HL-60 (cell line): Measurements from ENCODE around the gene LHX4.

Source experiments
- DNase-seq, 2 experiments: peaks; one replicate each; pipeline ENCODE4 v3.0.0-alpha.2; 2010 to 2020; ENCODE audit warnings: low read depth in 1 of 2, low spot score in 1 of 2
- H3K27ac ChIP-seq: fragments of 250-450 bp; sonication (Bioruptor Pico); replicated peaks from 2 replicates; pipeline ENCODE4 v1.5.1; 2020; ENCODE audit warnings: mild to moderate bottlenecking, moderate library complexity
- H3K27me3 ChIP-seq: fragments of 250-450 bp; sonication (Bioruptor Pico); 2 replicates; pipeline ENCODE4 v1.5.1; 2021; ENCODE audit warnings: mild to moderate bottlenecking, moderate library complexity; ENCODE audit not compliant: insufficient read depth, poor library complexity, severe bottlenecking
- H3K4me3 ChIP-seq: replicated peaks from 2 replicates; pipeline ENCODE4 v1.5.1; 2011; ENCODE audit warnings: mild to moderate bottlenecking, control low read depth, low read length; ENCODE audit not compliant: insufficient read depth
- GABPA ChIP-seq: IDR thresholded peaks from 2 replicates; pipeline ENCODE4 v1.6.1; 2012; ENCODE audit warnings: low read depth
- POLR2AphosphoS5 ChIP-seq: IDR thresholded peaks from 2 replicates; pipeline ENCODE4 v1.6.1; 2012; ENCODE audit warnings: low read depth
- SPI1 ChIP-seq: IDR thresholded peaks from 2 replicates; pipeline ENCODE4 v1.6.1; 2012; ENCODE audit warnings: low read depth, mild to moderate bottlenecking, borderline replicate concordance
- TF ChIP-seq, protein P1 (sequence below): IDR thresholded peaks from 2 replicates; pipeline ENCODE4 v1.6.1; 2012; ENCODE audit warnings: low read depth; ENCODE audit not compliant: insufficient replicate concordance
- TF ChIP-seq, protein P2 (sequence below): IDR thresholded peaks from one replicate; pipeline ENCODE4 v1.5.1; 2011; ENCODE audit warnings: low read length, control low read depth, inconsistent platforms; ENCODE audit not compliant: insufficient read depth

LHX4 gene

DNA sequence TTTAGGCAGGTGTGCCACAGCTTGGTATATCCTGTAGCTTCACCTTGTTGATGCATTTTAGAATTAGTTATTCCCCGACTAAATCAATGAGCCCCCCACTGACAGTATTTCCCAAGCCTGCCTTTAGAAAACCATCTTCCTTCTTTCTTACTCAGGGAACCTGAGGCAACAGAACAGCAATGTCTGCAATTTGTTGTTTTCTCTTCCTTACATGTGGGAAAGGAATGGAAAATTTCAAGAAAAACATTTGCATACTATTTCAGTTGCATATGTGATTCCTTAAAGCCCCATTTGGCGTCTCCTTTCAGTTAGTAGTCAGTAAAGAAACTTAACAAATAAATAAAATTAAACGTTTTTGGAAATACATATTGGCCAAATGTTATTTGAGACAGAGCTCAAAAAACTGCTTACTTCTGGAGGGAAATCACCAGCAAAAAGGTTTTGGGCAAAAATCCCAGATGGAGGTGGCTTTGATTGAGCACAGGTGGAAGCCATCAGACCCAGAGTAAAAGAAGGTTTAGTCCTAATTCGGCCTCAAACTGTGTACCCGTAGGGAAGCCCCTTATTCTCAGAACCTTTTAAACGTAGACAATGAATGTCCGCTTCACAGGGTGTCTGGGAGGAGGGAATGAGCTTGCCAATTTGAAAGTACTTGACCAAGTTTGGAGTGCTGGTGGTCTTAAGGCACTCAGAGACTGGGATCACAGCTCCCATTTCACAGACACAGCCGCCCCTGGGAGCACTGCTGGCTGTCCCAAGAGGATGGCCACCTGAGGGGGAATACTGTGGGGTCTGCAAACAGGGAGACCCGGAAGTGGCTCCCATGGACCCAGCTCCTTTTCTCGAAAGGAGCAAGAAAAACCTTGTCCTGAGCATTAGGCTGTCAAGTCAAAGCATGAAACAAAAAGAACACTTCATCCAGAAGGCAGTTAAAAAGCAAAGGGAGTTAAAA, 9.4 kb downstream of the LHX4 start:
- no peak for TF ChIP-seq POLR2AphosphoS5
- no peak for TF ChIP-seq SPI1
- no peak for TF ChIP-seq GABPA
- TF ChIP-seq, protein P1, sequence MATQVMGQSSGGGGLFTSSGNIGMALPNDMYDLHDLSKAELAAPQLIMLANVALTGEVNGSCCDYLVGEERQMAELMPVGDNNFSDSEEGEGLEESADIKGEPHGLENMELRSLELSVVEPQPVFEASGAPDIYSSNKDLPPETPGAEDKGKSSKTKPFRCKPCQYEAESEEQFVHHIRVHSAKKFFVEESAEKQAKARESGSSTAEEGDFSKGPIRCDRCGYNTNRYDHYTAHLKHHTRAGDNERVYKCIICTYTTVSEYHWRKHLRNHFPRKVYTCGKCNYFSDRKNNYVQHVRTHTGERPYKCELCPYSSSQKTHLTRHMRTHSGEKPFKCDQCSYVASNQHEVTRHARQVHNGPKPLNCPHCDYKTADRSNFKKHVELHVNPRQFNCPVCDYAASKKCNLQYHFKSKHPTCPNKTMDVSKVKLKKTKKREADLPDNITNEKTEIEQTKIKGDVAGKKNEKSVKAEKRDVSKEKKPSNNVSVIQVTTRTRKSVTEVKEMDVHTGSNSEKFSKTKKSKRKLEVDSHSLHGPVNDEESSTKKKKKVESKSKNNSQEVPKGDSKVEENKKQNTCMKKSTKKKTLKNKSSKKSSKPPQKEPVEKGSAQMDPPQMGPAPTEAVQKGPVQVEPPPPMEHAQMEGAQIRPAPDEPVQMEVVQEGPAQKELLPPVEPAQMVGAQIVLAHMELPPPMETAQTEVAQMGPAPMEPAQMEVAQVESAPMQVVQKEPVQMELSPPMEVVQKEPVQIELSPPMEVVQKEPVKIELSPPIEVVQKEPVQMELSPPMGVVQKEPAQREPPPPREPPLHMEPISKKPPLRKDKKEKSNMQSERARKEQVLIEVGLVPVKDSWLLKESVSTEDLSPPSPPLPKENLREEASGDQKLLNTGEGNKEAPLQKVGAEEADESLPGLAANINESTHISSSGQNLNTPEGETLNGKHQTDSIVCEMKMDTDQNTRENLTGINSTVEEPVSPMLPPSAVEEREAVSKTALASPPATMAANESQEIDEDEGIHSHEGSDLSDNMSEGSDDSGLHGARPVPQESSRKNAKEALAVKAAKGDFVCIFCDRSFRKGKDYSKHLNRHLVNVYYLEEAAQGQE = no peak
- TF ChIP-seq, protein P2, sequence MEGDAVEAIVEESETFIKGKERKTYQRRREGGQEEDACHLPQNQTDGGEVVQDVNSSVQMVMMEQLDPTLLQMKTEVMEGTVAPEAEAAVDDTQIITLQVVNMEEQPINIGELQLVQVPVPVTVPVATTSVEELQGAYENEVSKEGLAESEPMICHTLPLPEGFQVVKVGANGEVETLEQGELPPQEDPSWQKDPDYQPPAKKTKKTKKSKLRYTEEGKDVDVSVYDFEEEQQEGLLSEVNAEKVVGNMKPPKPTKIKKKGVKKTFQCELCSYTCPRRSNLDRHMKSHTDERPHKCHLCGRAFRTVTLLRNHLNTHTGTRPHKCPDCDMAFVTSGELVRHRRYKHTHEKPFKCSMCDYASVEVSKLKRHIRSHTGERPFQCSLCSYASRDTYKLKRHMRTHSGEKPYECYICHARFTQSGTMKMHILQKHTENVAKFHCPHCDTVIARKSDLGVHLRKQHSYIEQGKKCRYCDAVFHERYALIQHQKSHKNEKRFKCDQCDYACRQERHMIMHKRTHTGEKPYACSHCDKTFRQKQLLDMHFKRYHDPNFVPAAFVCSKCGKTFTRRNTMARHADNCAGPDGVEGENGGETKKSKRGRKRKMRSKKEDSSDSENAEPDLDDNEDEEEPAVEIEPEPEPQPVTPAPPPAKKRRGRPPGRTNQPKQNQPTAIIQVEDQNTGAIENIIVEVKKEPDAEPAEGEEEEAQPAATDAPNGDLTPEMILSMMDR = no peak
- H3K27me3 ChIP-seq = peaks cover 62% of the 10 kb centered on the region

DNA sequence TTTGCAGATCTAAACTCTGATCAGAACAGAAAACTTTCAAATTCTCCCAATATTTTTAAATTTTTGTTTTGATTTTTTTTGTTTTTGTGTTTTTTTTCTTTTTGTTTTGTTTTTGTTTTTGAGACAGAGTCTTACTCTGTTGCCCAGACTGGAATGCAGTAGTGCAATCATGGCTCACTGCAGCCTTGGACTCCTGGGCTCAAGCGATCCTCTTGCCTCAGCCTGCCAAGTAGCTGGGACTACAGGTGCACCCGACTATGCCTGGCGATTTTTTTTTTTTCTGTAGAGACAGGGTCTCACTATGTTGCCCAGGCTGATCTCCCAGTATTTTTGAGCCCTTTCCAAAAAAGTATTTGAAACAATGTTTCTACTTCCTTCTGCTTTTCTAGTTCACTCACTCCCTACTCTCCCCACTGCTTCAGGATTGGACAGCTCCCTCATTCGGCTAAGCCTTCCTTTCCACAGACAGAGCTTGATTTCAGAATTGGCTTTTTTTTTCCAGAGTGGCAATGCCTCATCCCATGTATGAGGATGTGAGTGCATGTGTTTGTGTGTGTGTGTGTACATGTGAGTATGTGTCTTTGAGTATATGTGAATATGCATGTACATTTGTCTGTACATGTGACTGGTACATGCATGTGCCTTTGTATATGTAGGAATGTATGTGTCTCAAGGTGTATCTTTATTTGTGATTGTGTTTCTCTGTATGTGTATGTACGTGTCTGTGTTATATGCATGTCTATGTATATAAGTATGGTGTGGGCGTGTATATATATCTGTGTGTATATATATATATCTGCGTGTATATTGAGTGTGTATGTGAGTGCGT, 11.9 kb downstream of the LHX4 start:
- no peak overlapping the region for H3K4me3 ChIP-seq
- peaks cover 37% of the 10 kb centered on the region for H3K27me3 ChIP-seq
- H3K27ac ChIP-seq = no peak overlapping the region
- DNase-seq = peak in 1 of 2 experiments; percentile 40
- TF ChIP-seq POLR2AphosphoS5 = no peak
- TF ChIP-seq, protein P2 = no peak
- TF ChIP-seq GABPA = no peak
- TF ChIP-seq, protein P1 = peak; percentile 97
- TF ChIP-seq SPI1 = no peak

More for the DNA sequence above, 9.4 kb downstream of the LHX4 start:
- Histone ChIP-seq H3K27ac (no peak overlapping the region), H3K4me3 (no peak overlapping the region)
- no peak for DNase-seq

DNA sequence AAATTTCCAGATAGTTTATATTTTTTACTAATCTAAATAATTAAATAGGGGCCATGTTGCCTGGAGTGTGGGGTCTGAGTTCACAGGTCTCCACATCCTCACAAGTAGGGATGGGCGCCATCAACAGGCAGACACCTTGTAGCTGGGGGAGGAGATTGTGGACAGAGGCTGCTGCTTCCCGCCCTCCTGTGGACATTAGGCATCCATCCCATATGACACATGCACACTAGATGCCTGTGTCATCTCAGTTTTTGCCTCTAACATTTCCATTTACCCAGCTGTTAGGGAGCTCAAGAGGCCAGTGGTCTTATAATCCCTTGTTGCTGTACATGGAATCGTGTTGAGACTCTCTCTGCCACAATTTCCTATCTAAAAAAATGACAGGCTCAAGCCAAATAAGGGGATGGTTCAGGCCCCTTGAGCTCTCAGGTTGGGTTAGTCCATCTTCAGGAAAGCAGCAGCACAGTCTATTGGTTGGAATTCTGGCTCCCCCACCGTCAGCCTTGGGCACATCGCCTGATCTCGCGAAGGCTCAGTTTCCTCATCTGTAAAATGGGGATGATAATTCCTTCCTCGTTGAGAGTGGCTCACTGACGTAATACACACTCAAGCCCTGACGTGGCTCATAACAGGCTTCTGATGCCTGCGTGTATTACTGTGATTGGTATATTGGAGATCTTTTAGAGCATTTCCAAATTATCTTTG, 13.6 kb downstream of the LHX4 start:
- no peak for DNase-seq

More for the DNA sequence above, 13.6 kb downstream of the LHX4 start:
- peaks cover 21% of the 10 kb centered on the region for H3K27me3 ChIP-seq
- H3K27ac ChIP-seq = no peak overlapping the region
- no peak for TF ChIP-seq POLR2AphosphoS5
- no peak for TF ChIP-seq GABPA
- TF ChIP-seq SPI1 = no peak
- TF ChIP-seq, protein P2 = no peak
- TF ChIP-seq, protein P1 = no peak
- no peak overlapping the region for H3K4me3 ChIP-seq
